BE2C (cell line): ENCODE results near the gene ADGRG2.
"Not testable (repeated sequence)": the region's sequence is repeated elsewhere in the genome, so short reads cannot be mapped to it uniquely, and the experiment has no call there.

Experiments
- DNase-seq: peaks from one replicate; pipeline ENCODE4 v3.0.0-alpha.2; 2020
- H3K27me3 ChIP-seq: fragments of 250-450 bp; sonication (Bioruptor Pico); 2 replicates; pipeline ENCODE4 v1.5.1; 2020; ENCODE audit warnings: mild to moderate bottlenecking
- H3K36me3 ChIP-seq: fragments of 250-450 bp; sonication (Bioruptor Pico); 2 replicates; pipeline ENCODE4 v1.5.1; 2020; ENCODE audit warnings: mild to moderate bottlenecking
- H3K4me1 ChIP-seq: fragments of 250-450 bp; sonication (Bioruptor Pico); 2 replicates; pipeline ENCODE4 v1.5.1; 2020
- H3K4me3 ChIP-seq: 2 replicates; pipeline ENCODE4 v1.5.1; 2011; ENCODE audit warnings: low read depth, low read length
- H3K9me3 ChIP-seq: fragments of 250-450 bp; sonication (Bioruptor Pico); 2 replicates; pipeline ENCODE4 v1.5.1; 2020
- TF ChIP-seq, protein P1 (sequence below): IDR thresholded peaks from 2 replicates; pipeline ENCODE4 v1.5.1; 2012; ENCODE audit warnings: mild to moderate bottlenecking, low read depth, low read length

ADGRG2 gene

DNA sequence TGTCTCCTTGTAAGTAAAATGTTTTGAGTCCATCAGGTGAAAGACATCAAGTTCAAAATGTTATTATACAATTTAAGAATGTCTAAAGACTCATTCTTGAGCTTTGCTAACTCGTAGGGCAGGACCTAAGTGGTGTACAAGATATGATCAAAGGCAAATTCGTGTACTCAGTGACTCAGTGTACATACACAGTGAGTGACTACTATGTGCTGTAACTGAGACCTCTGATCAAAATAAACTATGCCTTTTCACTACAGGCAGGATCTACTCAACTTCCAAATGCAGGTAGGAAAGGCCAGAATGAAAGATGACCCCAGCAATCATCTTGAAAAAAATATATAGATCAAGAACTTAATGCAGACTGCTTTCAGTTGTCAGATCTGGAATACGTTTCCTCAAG, 49.9 kb downstream of the ADGRG2 start:
- no peaks in the 10 kb centered on the region for H3K36me3 ChIP-seq
- H3K27me3 ChIP-seq: no peaks in the 10 kb centered on the region
- no peak overlapping the region for H3K4me3 ChIP-seq
- DNase-seq: no peak
- H3K4me1 ChIP-seq: no peaks in the 10 kb centered on the region
- TF ChIP-seq, protein P1, sequence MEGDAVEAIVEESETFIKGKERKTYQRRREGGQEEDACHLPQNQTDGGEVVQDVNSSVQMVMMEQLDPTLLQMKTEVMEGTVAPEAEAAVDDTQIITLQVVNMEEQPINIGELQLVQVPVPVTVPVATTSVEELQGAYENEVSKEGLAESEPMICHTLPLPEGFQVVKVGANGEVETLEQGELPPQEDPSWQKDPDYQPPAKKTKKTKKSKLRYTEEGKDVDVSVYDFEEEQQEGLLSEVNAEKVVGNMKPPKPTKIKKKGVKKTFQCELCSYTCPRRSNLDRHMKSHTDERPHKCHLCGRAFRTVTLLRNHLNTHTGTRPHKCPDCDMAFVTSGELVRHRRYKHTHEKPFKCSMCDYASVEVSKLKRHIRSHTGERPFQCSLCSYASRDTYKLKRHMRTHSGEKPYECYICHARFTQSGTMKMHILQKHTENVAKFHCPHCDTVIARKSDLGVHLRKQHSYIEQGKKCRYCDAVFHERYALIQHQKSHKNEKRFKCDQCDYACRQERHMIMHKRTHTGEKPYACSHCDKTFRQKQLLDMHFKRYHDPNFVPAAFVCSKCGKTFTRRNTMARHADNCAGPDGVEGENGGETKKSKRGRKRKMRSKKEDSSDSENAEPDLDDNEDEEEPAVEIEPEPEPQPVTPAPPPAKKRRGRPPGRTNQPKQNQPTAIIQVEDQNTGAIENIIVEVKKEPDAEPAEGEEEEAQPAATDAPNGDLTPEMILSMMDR: no peak
- no peaks in the 10 kb centered on the region for H3K9me3 ChIP-seq

DNA sequence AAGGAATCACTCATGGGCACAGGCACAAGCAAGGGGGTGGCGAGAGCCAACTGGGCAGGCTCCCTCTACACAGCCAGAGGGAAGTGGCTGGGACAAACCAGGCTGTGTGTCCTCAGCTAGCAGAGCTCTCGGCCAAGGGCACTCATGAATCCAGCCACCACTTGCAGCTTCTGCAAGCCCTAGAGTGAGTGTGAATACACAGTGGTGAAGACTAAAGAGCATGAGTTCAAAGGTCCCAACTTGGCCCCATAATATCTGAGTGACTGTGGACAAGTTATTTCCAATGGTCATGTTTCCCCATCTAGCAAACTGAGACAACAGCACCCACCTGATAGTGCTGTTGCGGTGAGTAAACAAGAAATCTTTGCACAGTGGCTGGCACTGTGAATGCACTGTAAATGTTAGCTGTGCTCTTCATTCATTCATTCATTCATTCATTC, 51.7 kb downstream of the ADGRG2 start:
- Histone ChIP-seq H3K4me1 (no peaks in the 10 kb centered on the region), H3K36me3 (no peaks in the 10 kb centered on the region), H3K9me3 (no peaks in the 10 kb centered on the region), H3K4me3 (no peak overlapping the region), H3K27me3 (no peaks in the 10 kb centered on the region)
- DNase-seq: no peak
- TF ChIP-seq, protein P1: no peak

DNA sequence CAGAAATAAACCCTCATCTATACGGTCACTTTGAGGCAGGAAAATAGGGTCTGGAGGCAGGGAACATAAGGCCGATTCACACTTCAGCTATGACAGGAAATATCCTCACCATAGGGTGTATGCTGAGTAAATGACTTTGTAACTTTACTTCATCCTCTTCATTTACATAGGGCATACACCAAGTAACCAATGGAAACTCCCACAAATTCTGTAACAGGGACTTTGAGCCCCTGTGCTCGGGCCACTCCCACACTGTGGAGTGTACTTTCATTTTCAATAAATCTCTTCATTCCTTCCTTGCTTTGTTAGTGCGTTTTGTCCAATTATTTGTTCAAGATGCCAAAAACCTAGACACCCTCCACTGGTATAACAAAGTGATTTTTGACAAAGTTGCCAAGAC, 55.3 kb downstream of the ADGRG2 start:
- H3K4me1 ChIP-seq, H3K4me3 ChIP-seq, H3K9me3 ChIP-seq, H3K27me3 ChIP-seq, H3K36me3 ChIP-seq, DNase-seq: not testable (repeated sequence)

DNA sequence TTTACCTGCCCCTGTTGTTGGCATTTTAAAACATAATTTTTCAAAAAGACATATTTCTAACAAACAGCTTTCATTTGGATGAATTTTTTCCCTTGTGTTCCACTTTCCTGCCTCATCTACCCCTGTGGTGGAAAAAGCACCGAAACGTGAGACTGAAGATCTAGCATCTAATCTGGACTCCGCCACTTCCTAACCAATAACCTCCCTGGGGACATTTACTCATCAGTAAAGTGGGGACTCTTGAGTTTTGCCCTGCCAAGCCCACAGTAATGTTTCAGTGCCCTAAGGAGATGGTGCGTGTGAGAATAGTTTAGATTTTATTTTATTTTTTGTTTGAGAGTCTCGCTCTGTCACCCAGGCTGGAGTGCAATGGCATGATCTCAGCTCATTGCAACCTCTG, 56.7 kb downstream of the ADGRG2 start:
- no peak for DNase-seq
- TF ChIP-seq, protein P1: no peak
- H3K4me1 ChIP-seq: no peaks in the 10 kb centered on the region

DNA sequence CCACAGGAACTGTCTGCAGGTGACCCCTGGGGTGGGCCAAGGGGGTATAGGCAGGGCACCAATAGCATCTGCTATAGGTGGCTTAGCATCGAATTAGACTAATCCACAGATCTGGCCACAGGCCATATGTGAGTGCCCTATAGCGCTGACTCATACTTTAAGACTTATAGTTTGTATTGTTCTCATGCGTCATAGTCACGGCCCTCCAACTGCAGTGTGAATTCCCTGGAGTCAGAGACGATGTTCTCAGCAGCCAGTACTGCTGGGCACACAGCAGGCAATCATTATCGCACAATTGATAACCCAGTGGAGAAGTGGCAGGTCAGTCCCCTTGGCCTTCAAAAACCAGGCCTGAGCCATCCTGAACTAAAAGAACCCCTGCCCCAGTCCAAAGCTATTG, 58.1 kb downstream of the ADGRG2 start:
- no peak for DNase-seq

More for the DNA sequence above, 56.7 kb downstream of the ADGRG2 start:
- H3K9me3 ChIP-seq: no peaks in the 10 kb centered on the region
- H3K36me3 ChIP-seq: no peaks in the 10 kb centered on the region
- no peak overlapping the region for H3K4me3 ChIP-seq
- H3K27me3 ChIP-seq: no peaks in the 10 kb centered on the region

DNA sequence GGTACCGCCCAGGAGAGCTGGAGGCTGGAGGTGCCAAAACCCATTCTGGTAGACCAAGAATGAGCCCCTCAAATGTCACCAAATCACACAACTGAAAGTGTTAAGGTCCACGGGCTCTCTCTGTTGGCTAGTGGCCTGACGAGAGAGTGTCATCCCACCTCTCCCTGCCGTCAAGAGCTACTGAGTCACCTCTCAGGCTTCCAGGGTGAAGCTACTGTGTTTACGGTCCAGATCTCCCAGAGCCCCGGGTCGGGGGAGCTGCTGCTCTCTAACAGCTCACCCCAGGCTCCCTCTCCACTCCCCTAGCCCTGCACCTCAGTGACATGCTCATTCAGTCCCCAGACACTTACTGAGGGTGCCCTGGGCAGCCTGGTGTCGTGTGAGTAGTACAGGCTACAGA, 59.2 kb downstream of the ADGRG2 start:
- TF ChIP-seq, protein P1: no peak
- Histone ChIP-seq H3K27me3 (no peaks in the 10 kb centered on the region), H3K4me1 (no peaks in the 10 kb centered on the region), H3K4me3 (no peak overlapping the region), H3K36me3 (no peaks in the 10 kb centered on the region), H3K9me3 (no peaks in the 10 kb centered on the region)
- DNase-seq: no peak

More for the DNA sequence above, 58.1 kb downstream of the ADGRG2 start:
- no peak overlapping the region for H3K4me3 ChIP-seq
- no peaks in the 10 kb centered on the region for H3K27me3 ChIP-seq
- H3K36me3 ChIP-seq: no peaks in the 10 kb centered on the region
- TF ChIP-seq, protein P1: no peak
- no peaks in the 10 kb centered on the region for H3K4me1 ChIP-seq
- H3K9me3 ChIP-seq: no peaks in the 10 kb centered on the region

DNA sequence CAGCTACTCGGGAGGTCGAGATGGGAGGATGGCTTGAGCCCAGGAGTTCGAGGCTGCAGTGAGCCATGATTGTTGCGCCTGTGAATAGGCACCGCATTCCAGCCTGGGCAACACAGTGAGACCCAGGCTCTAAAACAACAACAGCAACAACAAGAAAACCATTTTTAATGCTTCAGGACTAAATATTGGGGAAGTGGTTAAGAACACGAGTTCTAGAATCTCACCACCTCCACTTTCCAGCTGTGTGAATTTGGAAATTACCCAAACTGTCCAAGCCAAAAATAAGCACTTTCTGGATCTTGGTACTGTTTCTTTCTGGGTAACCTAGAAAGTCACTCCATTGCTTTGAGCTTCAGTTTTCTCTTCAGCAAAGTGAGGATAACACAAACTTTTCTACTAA, 63.2 kb downstream of the ADGRG2 start:
- no peaks in the 10 kb centered on the region for H3K36me3 ChIP-seq
- H3K4me3 ChIP-seq: no peak overlapping the region
- no peaks in the 10 kb centered on the region for H3K9me3 ChIP-seq
- no peaks in the 10 kb centered on the region for H3K4me1 ChIP-seq
- TF ChIP-seq, protein P1: no peak
- no peaks in the 10 kb centered on the region for H3K27me3 ChIP-seq
- DNase-seq: no peak
